Immature natural killer cell (primary cell): ENCODE data around the gene SLC25A34. TPM values are rescaled to one million over a fixed set of nuclear protein-coding genes. Genes with fewer than 3 reads are reported as not detected.

Source experiments
- DNase-seq, 3 donors: peaks; one replicate each; pipeline ENCODE4 v3.0.0; 2022; ENCODE audit warnings: mixed read lengths in 1 of 3
- H3K27ac Mint-ChIP-seq, 6 donors: one replicate each; pipeline ENCODE4 v1.8.0; 2020; ENCODE audit warnings: mixed read lengths in 6 of 6, mild to moderate bottlenecking in 5 of 6, inconsistent platforms in 4 of 6, moderate library complexity in 3 of 6
- H3K27me3 Mint-ChIP-seq, 3 donors: one replicate each; pipeline ENCODE4 v1.8.0; 2020 to 2021; ENCODE audit warnings: low read depth in 3 of 3, mild to moderate bottlenecking in 3 of 3, mixed read lengths in 3 of 3, moderate library complexity in 3 of 3, inconsistent platforms in 1 of 3
- H3K36me3 Mint-ChIP-seq, 3 donors: one replicate each; pipeline ENCODE4 v1.8.0; 2020; ENCODE audit warnings: mixed read lengths in 3 of 3, inconsistent platforms in 2 of 3, mild to moderate bottlenecking in 2 of 3
- H3K4me1 Mint-ChIP-seq, 2 donors: one replicate each; pipeline ENCODE4 v1.8.0; 2020; ENCODE audit warnings: inconsistent platforms in 2 of 2, mild to moderate bottlenecking in 2 of 2, mixed read lengths in 2 of 2, moderate library complexity in 1 of 2
- H3K4me3 Mint-ChIP-seq, 5 donors: one replicate each; pipeline ENCODE4 v1.8.0; 2020; ENCODE audit warnings: mild to moderate bottlenecking in 5 of 5, mixed read lengths in 5 of 5, inconsistent platforms in 3 of 5, moderate library complexity in 3 of 5
- H3K9me3 Mint-ChIP-seq, 6 donors: one replicate each; pipeline ENCODE4 v1.8.0; 2020; ENCODE audit warnings: mild to moderate bottlenecking in 6 of 6, mixed read lengths in 6 of 6, inconsistent platforms in 4 of 6, moderate library complexity in 3 of 6
- polyA plus RNA-seq, 3 donors: library from polyadenylated mRNA; unstranded; fragments of 300-500 nt; fragmentation: Illumina TruSeq; gene quantifications; one replicate each; pipeline ENCODE4 v1.2.3, GENCODE V29; 2021

Gene SLC25A34
- polyA plus RNA-seq, 3 donors from 2014 or later: not detected

- peaks cover 3 to 14% (median 5%) of the 10 kb centered on the region in 3 donors for H3K27me3 Mint-ChIP-seq
- DNase-seq: no peak
- no peaks in the 10 kb centered on the region for H3K36me3 Mint-ChIP-seq
- no peak overlapping the region for H3K4me3 Mint-ChIP-seq
- no peak overlapping the region for H3K27ac Mint-ChIP-seq
- no peaks in the 10 kb centered on the region for H3K9me3 Mint-ChIP-seq
- no peaks in the 10 kb centered on the region for H3K4me1 Mint-ChIP-seq
Observed at GRCh38 chr1:15770313-15770962, 34.4 kb downstream of the SLC25A34 start.

DNA sequence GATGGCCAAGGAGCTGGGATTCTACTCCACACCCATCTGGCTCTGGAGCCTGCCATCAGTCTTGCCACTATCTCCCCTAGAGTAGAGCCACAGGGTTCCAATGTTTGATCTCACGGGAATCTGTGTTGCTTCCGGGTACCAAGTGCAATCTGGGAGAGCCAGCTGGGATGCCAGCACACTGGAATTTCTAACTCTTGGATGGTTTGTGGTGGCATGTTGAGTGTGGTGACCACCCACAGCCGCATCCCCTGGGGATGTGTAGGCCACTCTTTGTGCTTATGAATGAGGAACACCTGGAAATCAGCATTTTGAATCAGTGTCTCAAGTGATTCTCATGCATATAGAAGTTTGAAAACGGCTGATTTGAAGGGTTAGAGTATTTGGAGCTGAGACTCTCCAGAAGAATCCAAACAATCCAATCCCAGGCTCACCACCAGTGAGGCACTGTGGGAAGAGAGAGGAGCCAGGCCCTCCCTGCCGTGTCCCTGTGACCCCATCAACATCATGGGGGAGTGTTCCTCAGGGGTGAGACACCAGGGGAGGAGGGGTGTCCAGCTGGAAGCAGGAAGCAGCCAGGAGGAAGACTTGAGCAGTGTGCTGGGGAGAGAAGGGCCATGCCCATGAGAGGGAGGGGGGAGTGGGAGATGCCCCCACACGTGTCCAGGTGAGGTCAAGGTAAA, 35.9 kb downstream of the SLC25A34 start:
- H3K27ac Mint-ChIP-seq: no peak overlapping the region
- no peak for DNase-seq
- H3K36me3 Mint-ChIP-seq: no peaks in the 10 kb centered on the region
- H3K4me3 Mint-ChIP-seq: no peak overlapping the region
- H3K9me3 Mint-ChIP-seq: no peaks in the 10 kb centered on the region
- H3K27me3 Mint-ChIP-seq: peaks cover 1 to 14% (median 5%) of the 10 kb centered on the region in 3 donors
- H3K4me1 Mint-ChIP-seq: no peaks in the 10 kb centered on the region

- Mint-ChIP-seq H3K4me1 (no peaks in the 10 kb centered on the region), H3K27me3 (peaks cover 3 to 10% (median 5%) of the 10 kb centered on the region in 3 donors), H3K9me3 (no peaks in the 10 kb centered on the region), H3K36me3 (no peaks in the 10 kb centered on the region), H3K27ac (no peak overlapping the region), H3K4me3 (no peak overlapping the region)
- no peak for DNase-seq
Observed at GRCh38 chr1:15775706-15776105, 39.6 kb downstream of the SLC25A34 start.

DNA sequence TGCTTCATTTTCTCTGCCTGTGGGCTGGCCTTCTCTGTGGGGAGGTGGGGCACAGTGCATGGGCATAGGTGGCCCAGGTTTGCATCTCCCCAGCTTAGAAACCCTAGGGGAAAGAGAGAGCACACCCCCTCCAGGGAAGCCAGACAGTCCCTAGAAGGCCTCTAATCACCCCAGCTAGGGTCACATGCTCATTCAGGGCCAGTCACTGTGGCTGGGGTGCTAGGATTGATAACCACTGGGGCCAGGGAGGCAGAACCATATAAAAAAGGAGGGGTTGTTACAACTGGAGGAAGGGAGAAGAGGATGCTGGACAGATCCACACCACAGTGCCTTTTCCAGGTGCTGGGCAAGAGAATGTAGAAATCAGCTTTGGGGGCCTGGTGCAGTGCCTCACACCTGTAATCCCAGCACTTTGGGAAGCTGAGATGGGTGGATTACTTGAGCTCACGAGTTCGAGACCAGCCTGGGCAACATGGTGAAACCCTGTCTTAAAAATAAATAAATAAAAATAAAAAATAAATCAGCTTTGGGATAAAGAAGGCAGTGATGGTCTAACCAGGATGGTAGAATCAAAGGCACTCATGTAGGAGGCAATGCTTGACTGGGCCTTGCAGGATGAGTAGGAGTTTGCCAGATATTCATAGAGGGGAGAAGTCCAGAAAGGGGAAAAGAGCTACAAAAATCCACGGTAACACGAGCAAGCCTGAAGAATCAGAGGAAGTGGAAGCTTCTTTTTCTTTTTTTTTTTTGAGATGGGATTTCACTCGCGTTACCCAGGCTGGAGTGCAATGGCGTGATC, 42.0 kb downstream of the SLC25A34 start:
- Mint-ChIP-seq H3K4me3 (no peak overlapping the region), H3K9me3 (no peaks in the 10 kb centered on the region), H3K36me3 (no peaks in the 10 kb centered on the region), H3K27ac (no peak overlapping the region), H3K27me3 (peaks cover 1 to 3% (median 2%) of the 10 kb centered on the region in 3 donors), H3K4me1 (no peaks in the 10 kb centered on the region)
- DNase-seq: no peak

GRCh38 chr1:15785683-15786082, 49.6 kb downstream of the SLC25A34 start:
- H3K36me3 Mint-ChIP-seq: no peaks in the 10 kb centered on the region

GRCh38 chr1:15786581-15786980, 50.5 kb downstream of the SLC25A34 start:
- no peaks in the 10 kb centered on the region for H3K4me1 Mint-ChIP-seq
- no peak overlapping the region for H3K4me3 Mint-ChIP-seq
- no peaks in the 10 kb centered on the region for H3K36me3 Mint-ChIP-seq
- no peak overlapping the region for H3K27ac Mint-ChIP-seq
- no peak for DNase-seq
- H3K9me3 Mint-ChIP-seq: no peaks in the 10 kb centered on the region
- peaks cover 0 to 4% (median 2%) of the 10 kb centered on the region in 3 donors for H3K27me3 Mint-ChIP-seq

More at GRCh38 chr1:15785683-15786082, 49.6 kb downstream of the SLC25A34 start:
- no peak for DNase-seq
- no peaks in the 10 kb centered on the region for H3K9me3 Mint-ChIP-seq
- no peak overlapping the region for H3K4me3 Mint-ChIP-seq
- no peaks in the 10 kb centered on the region for H3K4me1 Mint-ChIP-seq
- H3K27me3 Mint-ChIP-seq: peaks cover 0 to 4% (median 2%) of the 10 kb centered on the region in 3 donors
- H3K27ac Mint-ChIP-seq: no peak overlapping the region

DNA sequence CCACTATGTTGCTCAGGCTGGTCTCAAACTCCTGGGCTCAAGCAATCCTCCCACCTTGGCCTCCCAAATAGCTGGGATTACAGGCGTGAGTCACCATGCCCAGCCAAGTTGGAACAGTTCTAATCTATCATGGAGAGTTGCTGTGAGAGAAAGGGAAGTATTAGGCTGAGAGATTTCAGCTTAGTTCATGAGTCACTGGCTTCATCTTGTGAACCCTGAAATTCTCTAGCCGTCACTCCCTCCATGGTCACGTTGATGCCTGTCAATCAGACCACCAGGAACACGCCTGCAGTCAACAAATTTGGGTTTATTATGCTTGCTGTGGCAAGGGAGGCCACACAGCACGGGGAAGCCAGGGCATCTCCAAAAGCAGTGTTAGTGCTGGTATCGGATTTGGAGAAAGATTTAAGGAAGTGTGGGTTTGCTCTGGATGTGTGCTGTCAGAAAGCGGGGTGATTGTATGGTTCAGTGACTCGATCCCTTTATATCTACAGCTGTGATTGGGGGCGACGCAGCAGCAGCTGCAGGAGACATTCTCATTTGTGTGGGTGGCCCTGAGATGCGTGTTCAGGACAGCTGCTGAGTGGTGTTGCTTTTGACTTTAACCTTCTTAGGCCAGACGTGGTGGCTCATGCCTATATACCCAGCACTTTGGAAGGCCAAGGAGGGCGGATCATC, 52.7 kb downstream of the SLC25A34 start:
- peaks cover 0 to 5% (median 2%) of the 10 kb centered on the region in 3 donors for H3K27me3 Mint-ChIP-seq
- H3K36me3 Mint-ChIP-seq: no peaks in the 10 kb centered on the region
- no peaks in the 10 kb centered on the region for H3K9me3 Mint-ChIP-seq
- no peak for DNase-seq
- no peak overlapping the region for H3K4me3 Mint-ChIP-seq
- no peak overlapping the region for H3K27ac Mint-ChIP-seq
- peaks cover 2 to 6% of the 10 kb centered on the region in 2 donors for H3K4me1 Mint-ChIP-seq

Other genes starting within 250 kb of the SLC25A34 start
- gene CASP9, start 212.0 kb upstream of the SLC25A34 start, polyA plus RNA-seq: 10 to 100 TPM; 17.0 to 19.4 (median 19.4) TPM
- gene DNAJC16, start 209.4 kb upstream of the SLC25A34 start, polyA plus RNA-seq: 1 to 10 TPM; 3.7 to 8.9 (median 4.0) TPM
- under 1 TPM in 2 of 3 donors, not detected in 1; 0.39 to 0.64 TPM for gene AGMAT, start 151.2 kb upstream of the SLC25A34 start, polyA plus RNA-seq
- gene DDI2, start 118.8 kb upstream of the SLC25A34 start, polyA plus RNA-seq: 1 to 10 TPM; 1.9 to 5.2 (median 3.3) TPM
- gene PLEKHM2, start 51.9 kb upstream of the SLC25A34 start, polyA plus RNA-seq: 1 to 10 TPM; 1.7 to 4.7 (median 3.2) TPM
- not detected for gene TMEM82, start 6.2 kb downstream of the SLC25A34 start, polyA plus RNA-seq
- not detected for gene FBLIM1, start 22.5 kb downstream of the SLC25A34 start, polyA plus RNA-seq
- gene UQCRHL, start 71.4 kb downstream of the SLC25A34 start, polyA plus RNA-seq: 1 to 10 TPM in 1 of 3 donors, under 1 TPM in 1, not detected in 1; 0.90 to 1.3 TPM
- 10 to 100 TPM in 1 of 3 donors, 1 to 10 TPM in 2; 1.2 to 46.0 (median 6.0) TPM for gene SPEN, start 111.4 kb downstream of the SLC25A34 start, polyA plus RNA-seq
- gene ZBTB17, start 239.8 kb downstream of the SLC25A34 start, polyA plus RNA-seq: 10 to 100 TPM in 1 of 3 donors, 1 to 10 TPM in 2; 6.1 to 21.4 (median 7.0) TPM